GM10266 (cell line): ENCODE results near the gene PTPRA.
"Not testable (repeated sequence)": the region's sequence is repeated elsewhere in the genome, so short reads cannot be mapped to it uniquely, and the experiment has no call there.

Experiments
- DNase-seq: peaks from one replicate; pipeline ENCODE4 v3.0.0; 2012; ENCODE audit errors: extremely low spot score
- TF ChIP-seq, protein P1 (sequence below): IDR thresholded peaks from 2 replicates; pipeline ENCODE4 v1.5.1; 2012; ENCODE audit warnings: mild to moderate bottlenecking, low read depth; ENCODE audit not compliant: control insufficient read depth, insufficient read depth; ENCODE audit errors: missing control alignments

Gene PTPRA

DNA sequence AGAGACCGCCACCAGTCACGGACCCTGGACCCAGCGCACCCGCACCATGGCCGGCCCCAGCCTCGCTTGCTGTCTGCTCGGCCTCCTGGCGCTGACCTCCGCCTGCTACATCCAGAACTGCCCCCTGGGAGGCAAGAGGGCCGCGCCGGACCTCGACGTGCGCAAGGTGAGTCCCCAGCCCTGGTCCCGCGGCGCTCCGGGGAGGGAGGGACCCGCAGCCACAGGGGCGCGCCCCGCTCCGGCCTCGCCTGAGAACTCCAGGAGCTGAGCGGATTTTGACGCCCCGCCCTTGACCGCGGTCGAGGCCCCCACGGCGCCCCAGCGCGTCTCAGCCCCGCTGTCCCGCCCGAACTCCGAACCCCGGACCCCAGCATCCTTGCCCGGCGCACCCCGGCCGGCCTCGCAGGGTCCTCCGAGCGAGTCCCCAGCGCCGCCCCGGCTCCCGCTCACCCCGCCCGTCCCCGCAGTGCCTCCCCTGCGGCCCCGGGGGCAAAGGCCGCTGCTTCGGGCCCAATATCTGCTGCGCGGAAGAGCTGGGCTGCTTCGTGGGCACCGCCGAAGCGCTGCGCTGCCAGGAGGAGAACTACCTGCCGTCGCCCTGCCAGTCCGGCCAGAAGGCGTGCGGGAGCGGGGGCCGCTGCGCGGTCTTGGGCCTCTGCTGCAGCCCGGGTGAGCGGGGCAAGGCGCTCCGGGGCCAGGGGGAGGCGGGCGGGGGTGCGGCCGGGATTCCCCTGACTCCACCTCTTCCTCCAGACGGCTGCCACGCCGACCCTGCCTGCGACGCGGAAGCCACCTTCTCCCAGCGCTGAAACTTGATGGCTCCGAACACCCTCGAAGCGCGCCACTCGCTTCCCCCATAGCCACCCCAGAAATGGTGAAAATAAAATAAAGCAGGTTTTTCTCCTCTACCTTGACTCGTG, 198.6 kb downstream of the PTPRA start, which contains the start of gene OXT:
TSS of gene OXT (plus strand) at position 11 of the 920 bp plus-strand sequence. CDS start at position 47, 36 bp downstream.
- no peak for DNase-seq
- TF ChIP-seq, protein P1, sequence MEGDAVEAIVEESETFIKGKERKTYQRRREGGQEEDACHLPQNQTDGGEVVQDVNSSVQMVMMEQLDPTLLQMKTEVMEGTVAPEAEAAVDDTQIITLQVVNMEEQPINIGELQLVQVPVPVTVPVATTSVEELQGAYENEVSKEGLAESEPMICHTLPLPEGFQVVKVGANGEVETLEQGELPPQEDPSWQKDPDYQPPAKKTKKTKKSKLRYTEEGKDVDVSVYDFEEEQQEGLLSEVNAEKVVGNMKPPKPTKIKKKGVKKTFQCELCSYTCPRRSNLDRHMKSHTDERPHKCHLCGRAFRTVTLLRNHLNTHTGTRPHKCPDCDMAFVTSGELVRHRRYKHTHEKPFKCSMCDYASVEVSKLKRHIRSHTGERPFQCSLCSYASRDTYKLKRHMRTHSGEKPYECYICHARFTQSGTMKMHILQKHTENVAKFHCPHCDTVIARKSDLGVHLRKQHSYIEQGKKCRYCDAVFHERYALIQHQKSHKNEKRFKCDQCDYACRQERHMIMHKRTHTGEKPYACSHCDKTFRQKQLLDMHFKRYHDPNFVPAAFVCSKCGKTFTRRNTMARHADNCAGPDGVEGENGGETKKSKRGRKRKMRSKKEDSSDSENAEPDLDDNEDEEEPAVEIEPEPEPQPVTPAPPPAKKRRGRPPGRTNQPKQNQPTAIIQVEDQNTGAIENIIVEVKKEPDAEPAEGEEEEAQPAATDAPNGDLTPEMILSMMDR: no peak

DNA sequence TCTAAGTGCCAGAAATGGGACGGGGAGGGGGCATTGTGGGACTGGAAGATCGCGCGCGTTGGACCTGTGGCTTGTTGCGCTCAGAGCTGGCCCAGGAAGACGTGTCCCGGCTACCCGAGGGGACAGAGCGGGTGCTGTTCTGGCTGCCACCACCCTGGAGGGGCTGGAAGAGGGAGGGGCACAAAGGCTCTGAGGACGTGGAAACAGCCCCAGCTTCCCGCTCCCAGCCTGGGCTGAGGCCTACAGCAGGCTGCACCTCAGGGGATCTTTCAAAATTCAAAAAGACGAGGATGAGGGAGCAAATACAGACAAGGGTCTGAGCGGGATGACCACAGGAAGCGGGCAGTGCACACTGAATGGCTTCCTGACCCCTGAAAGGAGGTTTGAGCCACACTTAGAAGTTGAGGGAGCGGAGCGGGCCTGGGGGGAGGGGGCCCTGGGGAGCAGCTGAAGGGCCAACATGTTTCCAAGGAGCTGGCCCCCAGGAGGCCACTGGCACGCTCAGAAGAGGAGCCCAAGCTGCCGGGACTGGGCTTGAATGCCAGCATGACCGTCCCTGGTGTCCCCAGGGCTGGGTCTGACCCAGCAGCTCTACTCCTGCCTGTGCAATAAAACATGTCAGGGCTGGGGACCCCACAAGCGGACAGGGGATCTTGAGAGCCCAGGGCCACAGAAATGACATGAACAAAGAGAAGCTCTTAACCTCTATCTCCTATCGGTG, 199.4 kb downstream of the PTPRA start:
- TF ChIP-seq, protein P1: no peak
- DNase-seq: no peak

DNA sequence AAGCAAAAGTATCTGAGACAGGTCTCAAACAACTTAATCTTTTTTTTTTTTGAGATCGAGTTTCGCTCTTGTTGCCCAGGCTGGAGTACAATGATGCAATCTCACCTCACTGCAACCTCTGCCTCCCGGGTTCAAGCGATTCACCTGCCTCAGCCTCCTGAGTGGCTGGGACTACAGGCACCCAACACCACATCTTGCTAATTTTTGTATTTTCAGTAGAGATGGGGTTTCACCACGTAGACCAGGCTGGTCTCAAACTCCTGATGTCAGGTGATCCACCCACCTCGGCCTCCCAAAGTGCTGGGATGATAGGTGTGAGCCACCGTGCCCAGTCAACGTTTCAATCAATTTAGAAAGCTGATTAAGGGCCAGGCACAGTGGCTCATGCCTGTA, 200.0 kb downstream of the PTPRA start:
- not testable (repeated sequence) for DNase-seq

DNA sequence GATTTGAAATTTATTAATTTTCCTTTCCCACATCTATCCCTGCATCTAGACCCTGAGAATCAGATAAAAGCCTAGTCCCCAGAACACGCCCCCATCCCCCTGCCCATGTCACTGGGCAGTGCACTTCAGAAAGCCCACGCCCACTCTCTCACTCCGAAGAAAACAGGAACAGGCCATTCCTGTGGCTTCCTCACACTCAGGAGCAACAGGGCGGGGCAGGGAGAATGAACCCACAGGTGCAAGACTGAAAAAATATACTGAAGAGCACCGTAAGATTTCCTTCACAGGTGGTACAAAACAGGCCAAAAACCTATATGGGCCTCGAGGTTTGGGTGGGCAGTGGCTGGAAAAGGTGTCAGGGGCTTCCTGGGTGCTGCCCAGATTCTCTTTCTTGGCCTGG, 201.5 kb downstream of the PTPRA start:
- TF ChIP-seq, protein P1: no peak
- DNase-seq: no peak

DNA sequence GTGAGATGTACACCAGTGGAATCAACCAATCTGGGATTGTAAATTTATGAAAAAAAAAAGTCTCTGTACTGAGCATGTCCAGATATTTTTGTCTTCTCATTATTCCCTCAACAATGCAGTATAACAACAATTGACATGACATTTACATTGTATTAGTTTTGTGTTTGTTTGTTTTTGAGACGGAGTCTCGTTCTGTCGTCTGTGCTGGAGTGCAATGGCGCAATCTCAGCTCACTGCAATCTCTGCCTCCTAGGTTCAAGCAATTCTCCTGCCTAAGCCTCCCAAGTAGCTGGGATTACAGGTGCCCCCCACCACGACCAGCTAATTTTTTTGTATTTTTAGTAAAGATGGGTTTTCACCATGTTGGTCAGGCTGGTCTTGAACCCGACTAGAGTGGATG, 202.0 kb downstream of the PTPRA start:
- DNase-seq: not testable (repeated sequence)

DNA sequence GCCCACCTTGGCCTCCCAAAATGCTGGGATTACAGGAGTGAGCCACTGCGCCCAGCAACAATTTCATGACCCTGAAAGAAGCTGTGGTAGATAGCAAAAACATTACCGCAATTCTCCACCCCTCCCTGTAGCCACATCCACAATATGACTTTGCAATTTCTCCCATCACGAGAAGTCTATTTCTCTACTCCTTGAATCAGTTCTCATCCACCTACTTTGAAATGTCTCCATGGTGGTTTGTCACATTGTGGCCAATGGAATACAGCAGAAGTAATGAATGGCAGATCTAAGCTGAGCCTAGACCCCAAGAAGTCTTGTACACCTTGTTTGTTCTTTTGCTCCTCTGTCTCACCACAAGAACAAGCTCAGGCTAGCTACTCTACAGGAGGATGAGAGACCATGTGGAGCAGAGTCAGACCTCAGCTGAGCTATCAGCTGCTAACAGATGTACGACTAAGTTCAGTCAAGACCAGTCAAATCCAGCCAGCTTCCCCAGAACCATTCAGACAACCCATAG, 204.4 kb downstream of the PTPRA start:
- TF ChIP-seq, protein P1: no peak
- DNase-seq: no peak

DNA sequence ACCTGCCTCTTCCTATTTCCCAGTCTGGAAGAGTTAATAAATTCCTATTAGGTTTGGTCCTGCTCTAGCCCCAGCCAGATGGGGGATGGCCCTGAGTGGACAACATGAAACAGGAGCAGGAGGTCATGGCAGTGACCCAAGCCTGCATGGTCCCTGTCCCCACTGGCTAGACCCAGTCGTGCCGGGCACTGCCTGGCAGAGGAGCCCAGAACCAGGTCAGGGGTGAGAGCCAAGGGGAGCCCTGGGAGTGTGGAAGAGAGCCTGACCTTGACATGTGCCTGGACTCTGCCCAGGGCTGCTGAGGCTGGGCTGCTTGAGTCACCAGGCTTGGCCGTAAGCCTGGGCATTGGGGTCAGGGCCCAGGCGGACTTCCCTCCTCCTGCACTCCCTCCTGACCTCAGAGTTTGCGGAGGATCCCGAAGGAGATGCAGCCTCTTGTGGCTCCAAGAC, 207.7 kb downstream of the PTPRA start:
- TF ChIP-seq, protein P1: no peak
- DNase-seq: no peak

DNA sequence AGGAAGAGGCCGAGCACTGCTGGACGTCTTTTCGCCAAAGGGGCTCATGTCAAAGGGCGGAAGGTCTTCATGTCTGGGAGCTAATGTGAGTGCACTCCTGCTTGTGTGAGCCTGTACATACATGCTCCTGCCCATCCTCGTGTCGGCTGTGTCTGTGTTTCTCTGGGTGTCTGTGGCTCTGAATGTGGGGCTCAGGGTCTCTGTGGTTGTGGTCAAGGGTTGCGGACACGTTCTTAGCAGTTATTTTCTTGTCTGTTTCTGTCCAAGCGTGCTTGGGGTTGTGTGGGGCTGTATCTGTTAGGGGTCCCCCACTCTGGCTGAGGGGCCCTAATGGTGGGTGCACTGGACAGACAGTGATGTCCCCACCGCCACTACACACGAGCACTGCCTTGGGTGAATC, 208.4 kb downstream of the PTPRA start:
- DNase-seq: no peak
- TF ChIP-seq, protein P1: no peak
